Endometrium (tissue), 2 donors: ENCODE results near the gene SLC39A9.

Source experiments
- FAIRE-seq: peaks from 2 replicates; lab custom pipeline; 2012; peaks lifted over from hg19 to GRCh38; lab: Jason Lieb, UNC
- donor health status: control.
- donor health status: control.

Gene SLC39A9, protein sequence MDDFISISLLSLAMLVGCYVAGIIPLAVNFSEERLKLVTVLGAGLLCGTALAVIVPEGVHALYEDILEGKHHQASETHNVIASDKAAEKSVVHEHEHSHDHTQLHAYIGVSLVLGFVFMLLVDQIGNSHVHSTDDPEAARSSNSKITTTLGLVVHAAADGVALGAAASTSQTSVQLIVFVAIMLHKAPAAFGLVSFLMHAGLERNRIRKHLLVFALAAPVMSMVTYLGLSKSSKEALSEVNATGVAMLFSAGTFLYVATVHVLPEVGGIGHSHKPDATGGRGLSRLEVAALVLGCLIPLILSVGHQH

DNA sequence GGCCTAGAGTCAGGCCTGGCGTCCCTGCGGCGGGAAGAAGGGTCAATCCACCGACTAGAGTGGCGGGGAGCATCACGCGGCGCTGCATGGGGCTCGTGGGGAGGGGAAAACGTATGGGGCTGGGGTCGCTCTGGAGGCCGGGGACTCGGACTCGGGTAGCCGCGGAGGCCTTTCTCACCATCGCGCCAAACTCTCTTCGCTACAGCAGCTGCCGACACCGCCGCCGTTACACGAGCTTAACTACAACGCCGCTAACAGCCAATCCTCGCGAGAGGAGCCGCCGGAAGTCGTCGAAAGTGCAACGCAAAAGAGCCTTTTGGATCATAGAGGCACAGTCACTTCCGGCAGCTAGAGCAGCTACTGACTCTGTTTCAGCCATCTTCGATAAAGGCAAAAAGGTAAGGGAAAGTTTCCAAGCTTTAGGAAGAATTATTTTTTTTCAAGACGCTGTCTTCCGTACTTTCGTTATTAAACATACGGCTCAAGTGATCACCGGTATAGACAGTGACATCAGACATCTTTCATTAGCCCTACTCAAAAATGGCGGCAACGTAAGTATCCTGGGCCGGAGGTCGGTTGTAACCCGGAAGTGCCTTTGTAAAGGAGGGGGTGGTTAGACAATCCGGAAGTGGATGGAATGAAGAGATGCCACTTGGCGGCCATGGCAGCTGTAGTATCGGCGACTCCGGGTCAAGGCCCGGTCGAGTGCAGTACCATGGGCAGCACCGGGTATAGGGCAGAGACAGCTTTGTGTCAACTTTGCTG, at the start of gene SLC39A9, which contains the start of gene ERH:
TSS of gene SLC39A9 (plus strand) at position 640 of the 765 bp plus-strand sequence. CDS start 678 bp downstream, outside the sequence.
TSS of gene ERH (minus strand) at position 247 of the 765 bp plus-strand sequence. CDS start at position 181, 66 bp downstream.
- peak; percentile 93 for FAIRE-seq

DNA sequence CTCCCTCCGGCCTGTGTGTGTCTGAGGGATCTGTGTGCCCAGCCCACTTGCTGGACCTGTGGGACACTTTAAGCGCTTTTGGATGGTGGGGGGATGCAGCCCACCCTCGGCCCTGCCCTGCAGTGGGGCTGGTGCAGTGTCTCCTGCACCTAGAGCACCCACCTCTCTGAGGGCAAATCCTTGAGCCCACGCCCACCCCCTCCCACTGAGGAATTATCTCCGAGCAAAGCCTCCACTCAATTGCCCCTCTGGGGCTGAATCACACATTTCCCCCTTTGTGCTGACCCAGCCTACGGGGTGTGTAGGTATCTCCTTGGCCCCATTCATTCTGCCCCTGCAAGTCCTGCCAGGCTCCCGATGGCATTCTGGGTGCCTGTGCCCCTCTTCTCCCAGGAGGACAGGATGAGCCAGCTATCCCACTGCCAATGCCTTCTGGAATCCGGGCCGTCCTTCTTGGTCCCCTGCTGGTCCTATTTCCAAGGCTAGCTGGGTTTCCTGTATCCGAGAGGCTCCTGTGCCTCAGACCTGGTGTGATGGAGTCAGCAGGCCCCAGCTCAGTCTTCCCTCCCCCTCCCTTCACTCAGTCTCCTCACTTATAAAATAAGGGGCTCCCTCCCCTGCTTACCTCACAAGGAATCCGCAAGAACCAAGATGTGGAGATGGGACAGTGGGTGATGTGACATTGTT, 49.3 kb upstream of the SLC39A9 start:
- FAIRE-seq = no peak

DNA sequence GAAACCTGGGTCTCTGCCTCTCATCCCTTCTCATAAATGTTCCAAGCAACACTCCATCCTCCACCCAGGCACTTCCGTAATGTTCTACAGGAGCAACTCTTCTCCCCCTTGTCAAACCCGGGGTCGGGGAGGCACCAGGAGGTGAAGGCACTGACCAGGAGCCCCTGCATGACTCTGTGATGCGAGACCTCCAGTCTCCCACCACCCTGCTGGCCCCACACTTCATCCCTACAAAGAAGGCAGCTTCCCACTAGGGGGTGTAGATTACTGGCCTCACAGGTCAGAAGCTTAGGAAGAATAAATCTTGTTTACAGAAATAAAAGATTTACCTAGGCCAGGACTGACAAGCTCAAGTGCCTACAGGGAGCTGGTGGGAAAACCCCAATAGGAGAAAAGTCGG, 47.6 kb upstream of the SLC39A9 start:
- no peak for FAIRE-seq

DNA sequence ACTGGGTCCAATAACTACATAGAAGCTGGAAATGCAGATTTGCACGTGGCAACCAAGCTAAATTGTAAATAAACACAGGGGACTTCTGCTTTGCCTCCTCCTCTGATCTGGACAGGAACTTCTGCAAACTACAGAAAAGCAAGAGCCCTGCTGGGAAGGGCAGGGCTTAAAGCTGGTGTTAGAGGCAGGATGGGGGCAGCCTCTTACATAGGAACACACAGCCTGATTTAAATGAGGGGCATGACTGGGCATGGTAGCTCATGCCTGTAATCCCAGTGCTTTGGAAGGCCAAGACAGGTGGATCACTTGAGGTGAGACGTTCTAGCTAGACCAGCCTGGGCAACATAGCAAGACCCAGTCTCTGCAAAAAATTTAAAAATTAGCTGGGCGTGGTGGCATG, 47.1 kb upstream of the SLC39A9 start:
- FAIRE-seq = no peak

DNA sequence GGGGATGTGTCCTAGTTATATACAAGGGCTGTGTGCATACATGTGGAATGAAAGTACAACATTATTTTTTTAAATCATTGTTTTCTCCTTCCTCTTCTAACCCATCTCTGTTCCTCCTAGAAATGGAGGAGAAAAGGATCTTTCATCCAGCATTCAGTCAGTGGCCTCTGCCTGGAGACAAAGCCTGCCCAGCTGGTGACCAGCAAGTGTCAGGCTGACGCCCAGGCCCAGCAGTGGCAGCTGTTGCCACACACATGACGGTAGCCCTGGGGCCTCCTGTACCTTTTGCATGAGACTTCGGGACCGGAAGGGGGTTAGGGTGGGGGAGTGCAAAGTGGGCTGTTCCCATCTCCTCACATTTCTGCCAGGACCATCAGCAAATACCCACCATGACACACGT, 46.6 kb upstream of the SLC39A9 start:
- no peak for FAIRE-seq

DNA sequence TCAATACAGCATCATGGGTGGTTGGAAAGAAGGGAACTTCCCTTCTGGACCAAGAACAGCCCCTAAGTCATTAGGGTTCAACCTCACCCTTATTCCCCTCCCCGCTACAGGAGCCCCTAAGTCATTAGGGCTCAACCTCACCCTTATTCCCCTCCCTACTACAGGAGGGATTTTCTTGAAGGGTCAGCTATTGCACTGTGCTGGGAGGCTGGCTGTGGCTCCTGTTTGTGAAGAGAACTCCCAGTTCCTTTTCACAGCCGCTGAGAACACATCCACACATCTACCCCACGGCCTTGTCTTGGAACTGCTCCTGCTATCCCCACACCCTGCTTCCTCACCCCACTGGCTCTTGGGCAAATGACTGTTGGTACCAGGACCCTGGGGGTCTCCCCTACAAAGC, 45.3 kb upstream of the SLC39A9 start:
- FAIRE-seq = no peak

DNA sequence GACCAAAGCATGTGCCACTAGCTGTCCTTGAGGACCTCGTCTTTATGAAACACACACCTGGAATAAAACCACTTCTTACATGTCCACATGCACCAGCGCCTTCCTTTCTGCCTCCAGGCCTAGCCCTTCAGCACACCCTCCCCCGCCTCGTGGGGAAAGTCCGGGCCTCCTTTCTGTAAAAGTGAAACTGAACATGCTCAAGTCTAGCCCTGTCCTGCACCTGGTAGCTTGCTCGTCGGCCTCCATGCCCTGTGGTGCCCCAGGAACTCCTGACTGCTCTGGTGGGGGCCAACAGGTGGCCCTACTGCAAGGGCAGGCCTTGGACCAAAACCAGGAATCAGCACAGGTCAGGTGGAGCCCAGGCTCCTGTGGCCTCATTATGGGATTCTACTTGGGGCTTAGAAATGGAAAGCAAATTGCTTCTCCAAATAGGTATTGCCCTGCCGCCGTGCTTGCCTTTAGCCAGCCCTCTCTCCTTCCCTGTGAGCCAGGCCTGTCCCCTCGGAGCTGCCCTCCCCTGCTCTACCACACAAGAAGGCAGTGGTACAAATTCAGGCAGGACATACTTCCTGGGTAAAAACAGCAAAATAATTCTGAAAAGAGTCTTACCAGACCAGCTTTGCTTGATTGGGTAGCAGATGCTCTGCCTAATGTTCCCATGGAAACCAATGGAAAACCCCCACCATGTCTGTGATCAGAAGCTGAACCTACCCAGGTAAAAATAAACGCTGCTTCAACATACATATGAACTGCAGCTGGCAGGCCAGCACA, 43.9 kb upstream of the SLC39A9 start:
- FAIRE-seq = no peak

DNA sequence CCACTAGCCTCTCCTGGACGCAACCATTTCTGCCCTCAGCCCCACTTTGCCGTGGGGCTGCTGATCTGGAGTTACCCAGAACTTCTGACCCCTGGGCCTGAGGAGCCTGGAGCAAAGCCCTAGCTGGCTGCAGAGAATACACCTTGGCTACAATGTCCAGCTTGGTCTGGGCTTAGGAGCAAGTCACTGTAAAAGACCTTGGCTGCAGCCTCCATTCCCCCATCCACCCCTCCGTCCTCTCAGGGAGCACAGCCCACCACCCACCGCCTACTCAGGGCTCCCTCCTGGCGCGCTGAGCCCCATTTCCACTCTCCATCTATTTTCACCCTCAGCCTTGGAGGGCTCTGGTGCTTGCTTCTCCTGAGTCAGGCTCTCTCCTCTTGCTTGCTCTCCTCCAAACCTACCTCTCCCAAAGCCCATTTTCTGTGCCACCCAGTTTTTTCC, 43.3 kb upstream of the SLC39A9 start:
- no peak for FAIRE-seq

DNA sequence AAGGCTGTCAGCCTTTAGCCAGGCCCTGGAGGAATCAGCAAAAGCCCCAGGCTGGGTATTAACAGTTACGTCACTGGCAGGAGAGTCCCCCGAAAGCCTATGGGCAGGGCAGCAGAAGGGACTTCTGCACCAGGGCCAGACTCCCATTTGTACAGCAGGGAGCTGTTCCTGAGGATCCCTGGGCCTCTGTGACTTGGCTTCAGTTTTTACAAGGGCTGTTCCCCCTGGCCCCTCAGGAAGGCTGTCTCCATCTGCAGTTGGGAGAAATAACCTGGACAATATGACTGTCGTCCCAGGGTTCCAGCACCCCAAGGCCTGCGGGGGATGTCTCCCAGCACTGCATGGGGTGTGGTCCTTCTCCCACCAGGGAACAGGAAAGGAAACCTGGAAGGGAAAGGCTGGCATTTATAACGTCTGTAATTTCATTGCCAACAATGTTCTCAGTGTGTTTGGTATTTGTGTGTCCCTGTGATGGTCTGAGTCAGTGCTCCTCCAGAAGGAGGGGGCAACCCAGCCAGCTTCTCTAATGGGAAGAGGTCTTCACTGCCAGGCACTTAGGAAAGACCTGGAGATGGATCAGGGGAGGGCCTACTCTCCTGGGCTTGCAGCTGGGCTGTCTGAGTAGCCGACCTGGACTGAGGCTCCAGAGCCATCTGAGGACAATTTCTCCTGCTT, 42.7 kb upstream of the SLC39A9 start:
- no peak for FAIRE-seq

DNA sequence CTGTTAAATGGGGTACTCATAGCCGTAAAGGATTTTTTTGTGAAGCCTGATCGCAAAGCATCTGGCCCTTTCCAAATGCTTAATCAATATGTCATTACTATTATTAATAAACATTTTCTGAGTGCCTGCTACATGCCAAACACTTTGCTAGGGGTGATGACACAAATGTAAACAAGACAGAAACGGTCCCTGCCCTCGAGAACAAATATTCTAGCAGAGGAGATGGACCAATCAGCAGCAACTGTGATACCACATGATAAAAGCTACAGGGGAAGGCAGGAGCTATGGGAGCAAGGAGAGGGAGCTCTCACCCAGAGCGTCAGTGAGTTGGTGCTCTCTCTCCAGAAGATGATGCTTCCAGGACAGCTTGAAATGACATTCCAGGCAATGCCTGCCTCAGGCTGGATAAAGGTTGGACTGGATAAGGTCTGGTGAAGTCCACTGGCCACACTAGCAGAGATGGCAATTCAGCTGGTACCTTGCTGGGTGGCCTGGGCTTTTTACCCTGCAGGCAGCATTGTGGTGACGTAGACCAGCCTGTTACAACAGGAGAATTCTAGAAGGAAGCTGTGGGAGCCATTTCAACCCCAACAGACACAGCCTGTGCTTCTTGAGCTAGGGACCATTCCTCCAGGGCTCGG, 41.5 kb upstream of the SLC39A9 start:
- no peak for FAIRE-seq

DNA sequence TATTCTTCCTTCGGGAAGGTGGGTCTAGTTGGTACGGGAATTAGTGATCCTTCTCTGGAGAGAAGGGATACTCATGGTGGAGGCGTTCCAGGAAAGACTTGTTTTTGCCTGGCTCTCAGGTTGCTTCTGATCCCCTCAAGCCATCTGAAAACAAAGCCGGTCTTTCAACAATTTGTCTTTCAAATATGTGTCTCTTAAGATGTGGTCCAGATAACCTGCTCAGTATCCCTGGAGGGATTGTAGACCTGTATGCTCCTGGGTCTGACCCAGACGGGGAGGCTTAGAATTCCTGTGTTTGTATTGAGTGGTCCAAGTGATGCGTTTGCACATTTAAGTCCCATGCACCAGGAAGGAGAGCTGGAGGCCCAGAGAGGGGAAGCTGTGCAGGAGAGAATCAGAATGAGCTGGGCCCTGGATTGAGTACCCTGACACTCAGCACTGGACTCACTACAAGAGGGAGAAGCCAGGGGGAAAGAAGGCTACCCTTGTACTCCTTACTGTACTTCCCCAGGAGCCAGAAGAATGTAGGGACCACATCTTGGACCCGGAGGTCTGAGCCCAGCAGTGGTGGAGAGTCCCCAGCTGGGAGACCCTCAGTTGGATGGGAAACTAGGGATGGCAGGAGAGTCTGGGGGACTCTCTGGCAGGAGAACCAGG, 40.8 kb upstream of the SLC39A9 start:
- no peak for FAIRE-seq

DNA sequence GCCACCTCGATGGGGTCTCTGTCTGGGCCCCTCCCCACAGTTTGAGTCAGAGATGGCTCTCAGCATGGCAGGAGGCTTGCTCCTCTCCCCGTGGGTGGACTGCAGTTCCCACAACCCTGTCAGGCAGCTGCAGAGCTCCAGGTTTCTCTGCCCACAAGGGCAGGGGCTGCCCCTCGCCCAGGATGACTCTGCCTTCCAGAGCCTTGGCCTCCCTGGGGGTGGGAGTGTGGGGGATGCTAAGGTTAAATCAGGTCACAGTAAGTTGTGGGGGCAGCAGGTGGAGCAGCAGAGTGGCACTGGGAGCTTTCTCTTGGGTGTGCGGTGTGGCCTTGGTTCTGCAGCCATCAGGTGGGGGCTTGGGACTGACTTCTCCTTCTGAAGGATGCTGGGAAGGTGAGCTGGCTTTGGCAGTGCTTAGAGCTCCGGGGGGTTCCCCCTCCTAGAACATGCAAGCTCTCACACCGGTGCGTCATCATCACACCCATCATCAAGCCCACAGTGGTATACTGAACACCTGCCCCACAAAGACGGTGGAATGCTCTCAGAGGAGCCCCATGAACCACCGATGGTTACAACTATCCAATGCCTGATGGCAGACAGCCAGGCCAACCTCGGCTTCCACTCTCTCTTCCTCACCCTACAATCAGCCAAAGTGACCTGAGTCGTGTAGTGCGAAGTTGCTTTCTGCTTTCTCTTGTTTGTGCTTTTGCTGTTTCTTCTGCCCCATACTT, 40.1 kb upstream of the SLC39A9 start:
- no peak for FAIRE-seq

DNA sequence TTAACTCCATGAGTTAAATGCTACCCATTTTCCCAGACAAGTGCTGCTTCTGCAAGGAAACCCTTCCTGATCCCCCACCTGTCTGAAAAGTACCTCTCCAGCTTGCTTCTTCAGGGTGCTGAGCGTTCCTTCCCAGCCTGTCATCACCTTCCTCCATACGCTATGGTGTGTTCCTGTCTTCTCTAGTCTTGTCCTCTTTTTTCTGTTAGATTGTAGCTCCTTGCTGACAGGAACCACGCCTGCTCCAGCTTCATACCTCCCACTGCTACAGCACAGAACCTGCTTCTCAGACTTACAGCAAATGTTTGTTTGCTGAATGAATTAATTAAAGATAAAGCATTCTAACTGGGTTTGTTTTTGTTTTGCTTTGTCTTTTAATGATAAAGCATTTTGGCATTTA, 39.5 kb upstream of the SLC39A9 start:
- FAIRE-seq = no peak

DNA sequence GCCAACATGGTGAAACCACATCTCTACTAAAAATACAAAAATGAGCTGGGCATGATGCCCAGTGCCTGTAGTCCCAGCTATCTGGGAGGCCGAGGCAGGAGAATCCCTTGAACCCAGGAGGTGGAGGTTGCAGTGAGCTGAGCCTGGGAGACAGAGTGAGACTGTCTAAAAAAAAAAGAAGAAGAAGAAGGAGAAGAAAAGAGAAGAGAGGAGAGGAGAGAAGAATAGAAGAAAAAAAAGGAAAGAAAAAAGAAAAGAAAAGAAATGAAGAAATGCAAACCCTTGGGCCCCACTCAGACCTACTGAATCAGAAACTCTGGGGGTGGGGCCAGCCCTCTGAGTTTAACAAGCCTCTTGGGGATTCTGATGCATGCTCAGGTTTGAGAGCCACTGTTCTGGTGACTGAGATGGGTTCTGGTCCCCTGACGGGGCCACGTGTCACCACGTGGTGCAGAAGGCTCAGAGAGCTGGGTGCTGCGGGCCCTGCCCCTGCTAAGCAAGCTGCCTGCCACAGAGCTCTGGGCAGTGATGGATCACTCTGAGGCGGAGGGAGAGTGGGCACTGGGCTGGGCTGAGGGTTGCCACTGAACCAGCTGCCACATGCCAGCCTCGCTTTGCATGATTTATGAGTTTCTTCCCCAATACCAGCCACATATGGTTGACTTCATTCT, 37.9 kb upstream of the SLC39A9 start:
- FAIRE-seq = no peak

DNA sequence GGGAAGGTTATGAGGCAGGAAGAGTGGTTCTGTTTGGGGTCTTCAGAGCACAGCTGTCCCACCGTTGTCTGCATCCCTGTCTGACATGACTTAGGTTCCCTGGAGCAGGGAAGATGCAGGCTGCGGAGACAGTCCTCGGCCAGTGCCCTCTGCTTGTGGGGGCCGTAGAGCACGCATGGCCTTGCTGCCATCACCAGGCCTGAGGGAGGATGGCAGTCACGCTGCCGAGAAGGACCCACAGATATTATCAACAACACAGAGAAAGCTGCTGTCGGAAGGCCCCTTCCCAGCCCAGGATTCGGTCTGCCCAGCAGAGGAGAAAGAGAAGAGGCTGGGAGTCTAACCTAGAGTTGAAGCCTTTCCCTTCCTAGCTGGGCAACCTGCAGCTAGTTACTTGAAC, 35.4 kb upstream of the SLC39A9 start:
- no peak for FAIRE-seq

DNA sequence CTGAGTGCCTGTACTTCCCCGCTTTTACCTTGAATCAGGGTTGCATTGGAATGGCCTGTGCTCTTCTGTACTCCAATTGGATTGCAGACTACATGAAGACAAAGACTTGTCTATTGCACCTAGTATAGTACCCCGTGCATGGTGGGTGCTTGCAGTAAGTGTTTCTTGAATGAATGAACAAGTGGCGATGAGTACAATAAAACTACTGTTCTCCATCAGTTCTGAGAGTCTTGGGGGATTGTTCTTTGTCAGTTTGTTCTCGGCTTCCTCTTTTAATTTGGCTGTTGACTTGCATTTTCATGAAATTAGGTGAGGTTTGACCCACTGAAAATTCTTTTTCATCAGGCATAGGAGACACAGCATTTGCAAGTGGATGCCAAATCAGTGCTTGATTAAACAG, 34.5 kb upstream of the SLC39A9 start:
- no peak for FAIRE-seq

DNA sequence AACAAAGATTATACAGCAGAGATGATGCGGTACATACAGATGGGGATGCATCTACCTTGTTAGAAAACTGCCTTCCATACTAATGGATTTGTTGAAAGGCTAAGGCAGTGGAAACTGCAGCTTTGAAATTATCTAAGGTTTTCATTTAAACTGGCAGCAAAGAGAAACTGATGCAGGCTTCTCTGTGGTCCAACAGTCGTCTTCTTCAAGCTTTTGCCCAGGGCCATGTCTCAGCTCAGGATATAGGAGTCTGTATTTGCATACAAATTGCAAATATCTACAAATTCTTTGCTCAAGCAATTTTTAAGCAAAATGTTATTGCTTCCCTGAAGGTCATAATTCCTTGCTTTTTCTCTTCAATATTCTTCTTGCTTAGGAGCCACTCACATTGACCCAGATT, 34.1 kb upstream of the SLC39A9 start:
- FAIRE-seq = no peak

DNA sequence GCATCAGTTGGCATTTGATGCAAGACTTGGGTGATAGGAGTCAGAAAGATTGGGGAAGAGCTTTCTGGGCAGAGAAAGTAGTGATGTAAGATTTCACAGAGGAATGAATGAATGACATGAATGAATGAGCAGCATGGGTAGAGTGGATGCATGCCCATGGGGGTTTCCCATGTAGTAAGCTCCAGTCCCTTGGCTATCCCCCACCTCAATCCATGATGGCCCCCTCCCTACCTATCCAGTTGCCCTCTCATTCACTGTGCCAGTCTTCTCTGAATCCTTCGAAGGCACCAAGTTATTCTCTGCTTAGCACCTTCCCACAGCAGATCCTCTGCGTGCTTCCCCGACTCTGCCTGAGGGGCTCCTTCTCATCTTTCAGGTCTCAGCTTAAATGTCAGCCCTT, 32.4 kb upstream of the SLC39A9 start:
- no peak for FAIRE-seq

DNA sequence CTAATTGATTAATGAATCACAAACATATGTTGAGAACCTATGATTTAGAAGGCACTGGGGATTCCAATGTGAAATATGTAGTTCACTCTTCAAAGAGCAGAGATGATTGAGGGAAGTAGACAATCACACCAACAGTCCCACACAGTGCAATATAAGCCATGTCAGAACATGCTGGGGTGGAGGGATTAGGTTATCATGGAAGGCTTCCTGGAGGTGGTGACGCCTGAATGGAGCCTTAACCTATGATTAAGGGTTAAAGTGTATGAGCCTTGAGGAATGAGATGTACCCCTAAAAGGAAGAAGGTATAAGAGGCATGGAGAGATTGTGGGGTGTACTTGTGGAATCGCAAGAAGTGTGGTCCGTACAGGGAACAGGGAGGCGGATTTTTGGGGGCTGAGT, 31.7 kb upstream of the SLC39A9 start:
- no peak for FAIRE-seq
